Measurements from ENCODE around the gene RABGAP1L.

DNA sequence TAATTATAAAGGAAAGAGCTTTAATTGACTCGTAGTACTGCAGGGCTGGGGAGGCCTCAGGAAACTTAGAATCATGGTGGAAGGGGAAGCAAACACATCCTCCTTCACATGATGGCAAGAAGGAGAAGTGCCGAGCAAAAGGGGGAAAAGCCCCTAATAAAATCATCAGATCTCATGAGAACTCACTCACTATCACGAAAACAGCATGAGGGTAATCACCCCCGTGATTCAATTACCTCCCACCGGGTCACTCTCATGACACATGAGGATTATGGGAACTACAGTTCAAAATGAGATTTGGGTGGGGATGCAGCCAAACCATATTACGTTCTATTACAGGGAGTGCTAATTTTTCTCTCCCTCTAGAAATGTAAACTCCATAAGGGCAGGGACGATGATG, 878.1 kb downstream of the RABGAP1L start:
- TF ChIP-seq, protein P1, sequence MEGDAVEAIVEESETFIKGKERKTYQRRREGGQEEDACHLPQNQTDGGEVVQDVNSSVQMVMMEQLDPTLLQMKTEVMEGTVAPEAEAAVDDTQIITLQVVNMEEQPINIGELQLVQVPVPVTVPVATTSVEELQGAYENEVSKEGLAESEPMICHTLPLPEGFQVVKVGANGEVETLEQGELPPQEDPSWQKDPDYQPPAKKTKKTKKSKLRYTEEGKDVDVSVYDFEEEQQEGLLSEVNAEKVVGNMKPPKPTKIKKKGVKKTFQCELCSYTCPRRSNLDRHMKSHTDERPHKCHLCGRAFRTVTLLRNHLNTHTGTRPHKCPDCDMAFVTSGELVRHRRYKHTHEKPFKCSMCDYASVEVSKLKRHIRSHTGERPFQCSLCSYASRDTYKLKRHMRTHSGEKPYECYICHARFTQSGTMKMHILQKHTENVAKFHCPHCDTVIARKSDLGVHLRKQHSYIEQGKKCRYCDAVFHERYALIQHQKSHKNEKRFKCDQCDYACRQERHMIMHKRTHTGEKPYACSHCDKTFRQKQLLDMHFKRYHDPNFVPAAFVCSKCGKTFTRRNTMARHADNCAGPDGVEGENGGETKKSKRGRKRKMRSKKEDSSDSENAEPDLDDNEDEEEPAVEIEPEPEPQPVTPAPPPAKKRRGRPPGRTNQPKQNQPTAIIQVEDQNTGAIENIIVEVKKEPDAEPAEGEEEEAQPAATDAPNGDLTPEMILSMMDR (IDR thresholded peaks at IDR 0.05), result no peak
- TF ChIP-seq EZH2 (IDR thresholded peaks at IDR 0.05), result no peak
